Mammary epithelial cell (primary cell): ENCODE data around the gene KSR1.

ENCODE experiments used
- CTCF ChIP-seq, 2 donors: IDR thresholded peaks in 1 of 2; conservative IDR thresholded peaks in 1 of 2; 2 replicates each; pipeline ENCODE4 v1.5.1; 2011 to 2012; ENCODE audit warnings: inconsistent platforms in 2 of 2, low read length in 2 of 2, mild to moderate bottlenecking in 2 of 2, control low read depth in 1 of 2, low read depth in 1 of 2; ENCODE audit not compliant: insufficient read depth in 1 of 2; ENCODE audit errors: extremely low read depth in 1 of 2
- EZH2 ChIP-seq: IDR thresholded peaks from 2 replicates; pipeline ENCODE4 v1.6.1; 2012; ENCODE audit warnings: low read length, inconsistent platforms, borderline replicate concordance

- TF ChIP-seq CTCF (conservative IDR thresholded peaks at IDR 0.05 in 1 of 2, IDR thresholded peaks at IDR 0.05 in 1 of 2; ENCODE audit: extremely low read depth in 1 of 2, insufficient read depth in 1 of 2, low read depth in 1 of 2, low read length in 2 of 2) = peak; percentile 57 to 65
- no peak for TF ChIP-seq EZH2
Measured at GRCh38 chr17:27651411-27652345, 195.4 kb downstream of the KSR1 start.
